Pons (tissue), 1 donor: Measurements from ENCODE around the gene KDM2A.
A peak's percentile ranks its signal among the peaks of the same experiment; 100 is the strongest.

Experiments
- DNase-seq: peaks from one replicate; pipeline ENCODE4 v3.0.0-alpha.2; 2016; ENCODE audit warnings: low spot score

Gene KDM2A

DNA sequence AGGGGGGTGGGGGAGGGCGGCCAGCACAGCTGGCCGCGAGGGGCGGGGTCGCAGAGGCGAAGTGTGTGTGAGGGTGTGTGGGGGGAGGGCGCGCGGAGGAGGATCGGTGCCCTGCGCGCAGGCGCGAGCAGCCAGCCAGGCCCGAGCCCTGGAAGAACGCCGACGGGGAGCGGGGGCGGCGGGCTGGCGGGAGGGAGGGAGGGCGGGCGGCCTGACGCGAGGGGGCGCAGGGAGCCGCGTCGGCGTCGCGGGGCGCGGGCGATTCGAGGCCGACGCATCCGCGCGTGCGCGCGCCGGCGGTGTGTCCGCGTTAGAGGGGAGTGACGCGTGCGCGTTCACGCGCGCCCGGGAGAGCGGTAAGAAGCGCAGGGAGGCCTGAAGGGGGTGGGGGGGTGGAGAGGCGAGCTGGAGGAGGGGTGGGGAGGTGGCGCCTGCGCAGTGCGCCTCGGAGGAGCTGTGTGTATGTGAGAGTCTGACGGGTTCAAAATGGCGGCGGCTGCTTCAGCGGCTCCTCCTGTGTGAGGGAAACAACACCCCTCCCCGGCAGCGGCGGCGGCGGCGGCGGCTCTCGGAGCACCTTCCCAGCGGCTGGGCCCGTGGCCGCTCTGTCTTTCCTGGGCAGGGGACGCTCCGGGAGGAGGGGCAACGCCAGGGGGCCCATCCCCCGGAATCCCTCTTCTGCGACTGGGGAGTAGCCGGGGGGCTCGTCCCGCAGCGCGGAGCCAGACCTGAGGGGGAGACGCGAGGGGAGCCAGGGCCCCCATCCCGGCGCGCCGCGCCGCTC is at the start of gene KDM2A:
Gene KDM2A (plus strand): TSS at position 463 of the 784 bp plus-strand sequence. CDS start 2,054 bp downstream, outside the sequence.
- peak; percentile 98 for DNase-seq

DNA sequence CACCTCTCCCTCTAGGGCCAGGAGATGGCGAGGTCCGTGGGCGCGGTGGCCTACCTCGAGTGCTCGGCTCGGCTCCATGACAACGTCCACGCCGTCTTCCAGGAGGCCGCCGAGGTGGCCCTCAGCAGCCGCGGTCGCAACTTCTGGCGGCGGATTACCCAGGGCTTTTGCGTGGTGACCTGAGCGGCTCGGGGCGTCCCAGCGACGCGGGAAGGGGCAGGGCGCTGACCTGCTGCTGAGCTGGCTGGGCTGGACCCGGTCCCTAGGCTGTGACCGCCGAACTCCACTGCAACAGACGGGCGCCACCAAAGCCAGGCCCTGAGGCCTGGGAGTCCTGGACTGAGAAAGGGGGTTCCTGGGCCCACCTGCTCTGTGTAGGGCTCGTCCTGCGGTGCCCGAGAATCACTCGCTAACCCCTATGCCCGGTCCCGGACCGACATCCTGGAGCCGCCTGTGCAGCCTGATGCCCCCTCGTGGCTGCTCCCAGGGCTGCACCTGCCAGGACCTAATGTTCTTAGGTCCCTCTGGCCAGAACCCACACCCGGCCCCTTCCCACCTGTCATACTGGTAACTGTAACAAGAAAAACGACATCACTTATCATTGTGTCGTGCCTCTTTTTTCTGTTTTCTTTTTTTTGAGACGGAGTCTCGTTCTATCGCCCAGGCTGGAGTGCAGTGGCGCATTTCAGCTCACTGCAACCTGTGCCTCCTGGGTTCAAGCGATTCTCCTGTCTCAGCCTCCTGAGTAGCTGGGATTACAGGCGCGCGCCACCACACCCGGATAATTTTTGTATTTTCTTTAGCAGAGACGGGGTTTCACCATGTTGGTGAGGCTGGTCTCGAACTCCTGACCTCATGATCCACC is 47.4 kb upstream of the KDM2A start:
- peak; percentile 42 for DNase-seq

DNA sequence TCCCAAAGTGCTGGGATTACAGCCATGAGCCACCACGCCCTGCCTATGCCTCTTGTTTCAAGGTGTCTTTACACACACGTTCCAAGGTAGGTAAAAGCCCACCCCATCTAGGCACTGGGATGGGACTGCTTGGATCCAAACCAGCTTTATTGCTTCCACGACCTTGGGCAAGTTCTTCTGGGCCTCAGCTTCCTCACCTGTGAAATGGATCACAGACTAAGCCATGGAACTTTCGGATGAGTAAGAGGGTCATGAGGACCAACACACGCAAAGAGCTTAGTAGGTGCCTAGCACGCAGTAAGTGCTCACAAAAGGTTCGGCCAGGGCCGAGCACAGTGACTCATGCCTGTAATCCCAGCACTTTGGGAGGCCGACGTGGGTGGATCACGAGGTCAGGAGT is 46.8 kb upstream of the KDM2A start:
- DNase-seq: no peak

DNA sequence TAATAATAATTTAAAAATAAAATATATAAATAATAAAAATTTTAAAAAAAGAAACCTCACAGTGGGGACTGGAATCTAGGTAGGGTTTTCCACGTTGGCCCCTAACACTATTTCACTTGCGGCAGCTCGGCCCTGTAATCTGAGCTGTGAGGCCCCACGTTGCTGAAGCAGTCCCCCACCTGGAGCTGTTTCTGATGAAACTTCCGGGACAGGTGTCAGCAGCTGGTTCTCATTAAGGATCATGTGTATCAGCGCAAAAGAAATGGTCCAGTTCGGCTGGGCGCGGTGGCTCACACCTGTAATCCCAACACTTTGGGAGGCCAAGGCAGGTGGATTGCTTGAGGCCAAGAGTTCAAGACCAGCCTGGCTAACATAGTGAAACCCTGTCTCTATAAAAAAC is 45.2 kb upstream of the KDM2A start:
- DNase-seq: no peak

DNA sequence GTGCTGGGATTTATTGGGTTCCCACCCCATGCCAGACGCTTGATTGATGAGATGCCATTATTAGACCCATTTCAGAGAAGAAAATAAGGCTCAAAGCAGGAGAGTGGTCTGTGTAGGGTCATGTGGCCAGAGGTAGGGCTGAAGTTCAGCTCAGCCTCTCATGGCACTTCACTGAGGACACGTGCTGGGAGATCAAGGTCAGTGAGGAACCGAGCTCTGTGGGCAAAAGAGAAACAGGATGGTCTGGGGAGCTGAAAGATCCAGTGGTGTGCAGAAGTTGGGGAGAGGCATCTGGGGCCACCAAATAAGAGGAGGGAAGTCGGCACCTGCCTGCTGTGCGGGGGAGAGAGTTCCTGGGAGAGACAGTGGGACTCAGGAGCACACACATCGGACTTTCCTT is 42.9 kb upstream of the KDM2A start:
- DNase-seq: no peak

DNA sequence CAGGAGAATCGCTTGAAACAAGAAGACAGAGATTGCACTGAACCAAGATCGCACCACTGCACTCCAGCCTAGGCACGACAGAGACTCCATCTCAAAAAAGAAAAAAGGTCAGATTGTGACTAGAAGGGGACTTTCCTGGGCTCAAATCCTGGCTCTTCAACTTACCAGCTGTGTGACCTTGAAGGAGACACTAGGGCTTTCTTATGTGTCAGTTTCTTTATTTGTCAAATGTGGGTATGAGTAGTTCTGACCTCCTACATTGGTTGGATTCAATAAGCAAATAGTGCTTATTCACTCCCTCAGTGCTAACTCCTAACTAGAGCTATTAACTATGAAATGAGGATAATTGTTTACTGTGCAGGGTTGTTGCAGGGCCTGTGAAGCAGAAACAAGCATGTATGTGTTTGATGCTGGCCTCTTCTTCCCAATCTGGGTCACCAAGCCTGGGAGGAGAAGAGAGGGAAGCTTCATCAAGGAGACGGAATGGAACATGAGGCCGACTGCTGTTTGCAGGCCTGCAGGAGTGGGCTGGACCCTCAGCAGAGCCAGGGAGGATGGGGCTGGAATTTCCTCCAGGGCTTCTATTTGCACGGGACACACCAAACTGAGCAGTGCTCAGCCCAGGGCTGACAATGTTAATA is 39.9 kb upstream of the KDM2A start:
- DNase-seq: no peak

DNA sequence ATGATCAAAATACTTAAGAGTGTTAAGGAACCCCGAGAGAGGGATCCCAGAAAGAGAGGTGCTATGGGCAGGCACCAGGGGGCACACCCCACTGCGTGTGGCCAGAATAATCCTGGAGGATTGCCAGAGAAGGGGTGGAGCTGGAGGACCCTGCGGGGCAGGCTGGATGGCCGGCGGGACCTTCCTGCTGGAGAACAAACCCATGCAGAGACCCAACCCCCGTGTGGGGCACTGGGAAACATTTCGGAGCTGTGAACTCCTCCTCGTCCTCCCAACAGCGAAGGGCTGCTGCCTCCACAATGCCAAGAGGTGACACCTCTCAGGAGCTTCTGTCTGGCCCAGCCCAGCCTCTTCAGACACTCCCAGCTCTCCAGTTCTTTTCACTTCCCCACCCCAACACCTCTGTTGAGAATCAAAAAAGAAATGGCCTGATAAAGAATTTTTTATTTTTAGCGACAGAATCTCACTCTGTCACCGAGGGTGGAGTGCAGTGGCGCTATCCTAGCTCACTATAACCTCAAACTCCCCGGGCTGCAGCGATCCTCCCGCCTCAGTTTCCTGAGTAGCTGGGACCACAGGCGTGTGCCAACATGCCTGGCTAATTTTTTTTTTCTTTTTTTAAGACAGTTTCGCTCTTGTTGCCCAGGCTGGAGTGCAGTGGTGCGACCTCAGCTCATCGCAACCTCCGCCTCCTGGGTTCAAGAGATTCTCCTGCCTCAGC is 36.8 kb upstream of the KDM2A start:
- DNase-seq: no peak

GRCh38 chr11:67083786-67084366 is 35.2 kb upstream of the KDM2A start:
- DNase-seq: no peak

GRCh38 chr11:67085617-67086016 is 33.4 kb upstream of the KDM2A start:
- no peak for DNase-seq

DNA sequence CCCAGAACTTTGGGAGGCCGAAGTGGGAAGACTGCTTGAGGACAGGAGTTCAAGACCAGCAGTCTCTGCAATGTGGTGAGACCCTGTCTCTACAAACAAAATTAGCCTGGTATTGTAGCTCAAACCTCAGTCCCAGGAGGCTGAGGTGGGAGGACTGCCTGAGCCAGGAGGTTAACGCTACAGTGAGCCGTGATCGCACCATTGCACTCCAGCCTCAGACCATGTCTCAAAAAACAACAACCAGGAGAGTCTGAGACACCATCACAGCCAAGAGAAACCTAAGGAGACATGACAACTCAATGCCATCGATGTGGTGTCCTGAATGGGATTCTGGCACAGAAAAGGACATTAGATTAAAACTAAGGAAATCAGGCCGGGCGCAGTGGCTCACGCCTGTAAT is 28.3 kb upstream of the KDM2A start:
- DNase-seq: no peak

DNA sequence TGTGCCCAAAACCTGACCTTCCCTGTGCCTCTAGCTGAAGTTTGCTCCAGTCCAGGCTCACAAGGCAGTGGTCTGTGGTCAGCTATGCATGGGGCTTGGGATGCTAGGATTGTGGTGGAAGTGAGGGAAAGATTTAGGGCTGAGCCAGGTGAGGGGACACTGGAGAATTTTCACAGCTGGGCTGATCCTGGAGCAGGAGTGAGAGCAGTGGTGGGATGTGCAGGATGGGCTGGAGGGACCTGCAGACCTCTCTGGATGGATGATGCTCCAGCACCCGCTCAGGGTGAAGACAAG is 23.9 kb upstream of the KDM2A start:
- no peak for DNase-seq

DNA sequence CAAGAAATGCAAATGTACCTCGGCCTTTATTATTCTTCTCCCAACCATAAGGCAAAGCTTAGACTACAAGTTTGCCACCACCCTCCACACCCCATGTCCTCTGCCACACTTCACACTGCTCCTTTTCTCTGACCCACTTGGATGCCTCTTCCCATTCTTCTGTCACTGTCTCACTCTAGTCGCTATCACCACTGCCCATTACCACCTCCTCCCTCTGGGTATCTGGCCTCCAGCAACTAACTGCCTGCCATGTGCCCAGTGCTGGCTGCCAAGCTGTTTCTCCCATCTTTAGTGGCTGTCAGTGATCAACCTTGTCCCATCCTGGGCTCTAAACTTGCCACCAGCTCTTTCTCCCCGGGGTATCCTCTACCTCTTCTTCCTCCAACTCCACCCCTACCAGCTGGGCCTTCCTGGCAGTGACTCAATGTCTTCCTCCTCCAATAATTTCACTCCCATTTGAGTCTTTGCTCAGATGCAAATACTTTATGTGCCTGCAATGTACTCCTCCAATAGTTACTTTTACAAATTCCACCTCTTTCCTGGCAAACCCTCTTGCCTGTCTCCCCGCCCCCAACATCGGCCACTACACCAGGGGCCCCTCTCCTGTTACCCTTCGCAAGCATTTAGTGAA is 20.1 kb upstream of the KDM2A start:
- DNase-seq: no peak

DNA sequence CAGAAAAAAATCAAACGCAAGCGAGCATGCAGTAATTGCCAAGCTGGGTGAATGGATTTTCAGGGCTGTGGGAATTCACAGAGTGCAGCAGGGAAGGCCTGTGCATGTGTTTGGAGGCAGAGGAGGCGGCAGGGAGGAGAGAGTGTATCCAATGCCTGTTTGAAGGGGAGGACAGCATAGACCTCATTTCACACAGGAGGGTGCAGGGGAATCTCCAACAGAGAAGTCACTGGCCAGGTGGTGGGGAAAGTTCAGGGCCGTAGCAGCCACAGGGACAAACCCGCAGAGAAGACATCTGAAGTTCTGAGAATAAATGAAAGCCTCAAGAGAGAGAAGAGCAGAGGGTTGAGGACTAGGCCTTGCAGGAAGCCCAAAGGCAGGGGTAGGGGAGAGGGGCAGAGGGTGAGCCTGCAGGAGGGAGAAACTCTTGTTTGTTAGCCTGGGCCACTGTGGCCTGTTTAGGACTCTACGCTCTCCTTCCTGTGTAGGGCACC is 19.2 kb upstream of the KDM2A start:
- DNase-seq: no peak

GRCh38 chr11:67102664-67103063 is 16.4 kb upstream of the KDM2A start:
- no peak for DNase-seq

DNA sequence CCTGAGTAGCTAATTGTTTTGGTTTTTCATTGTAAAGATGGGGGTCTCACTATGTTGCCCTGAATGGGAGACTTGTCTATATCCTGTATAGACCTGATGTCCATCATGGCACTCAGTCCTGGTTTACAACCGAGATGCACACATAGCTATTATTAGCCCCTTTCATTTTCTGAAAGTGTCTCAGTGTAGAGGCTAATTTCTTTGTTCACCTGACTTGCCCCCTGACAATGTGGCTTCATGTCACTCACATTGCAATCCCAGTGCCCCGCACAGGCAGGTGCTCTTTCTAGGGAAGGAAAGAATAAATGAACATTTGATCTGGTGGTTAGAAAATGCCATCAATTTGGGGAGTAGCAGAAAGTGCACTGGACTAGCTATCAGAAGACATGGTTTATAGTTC is 13.1 kb upstream of the KDM2A start:
- no peak for DNase-seq

DNA sequence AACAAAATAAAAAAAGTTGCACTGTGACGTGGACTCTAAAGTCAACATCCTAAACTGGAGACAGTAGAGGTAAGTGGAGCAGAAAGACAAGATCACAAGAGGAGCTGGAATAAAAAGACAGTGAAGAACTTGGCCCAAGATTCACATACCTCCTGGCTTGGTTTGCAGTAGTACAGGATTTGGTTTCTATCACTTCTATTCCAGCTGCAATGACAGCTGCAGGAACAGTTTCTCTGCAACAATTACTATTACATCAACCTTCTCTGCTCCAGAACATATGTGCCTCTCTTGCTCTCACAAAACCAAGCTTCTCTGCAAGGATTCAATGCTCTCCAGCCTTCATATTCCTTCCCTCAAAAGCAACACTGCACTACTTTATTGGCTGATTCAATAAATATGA is 7.8 kb upstream of the KDM2A start:
- DNase-seq: no peak

DNA sequence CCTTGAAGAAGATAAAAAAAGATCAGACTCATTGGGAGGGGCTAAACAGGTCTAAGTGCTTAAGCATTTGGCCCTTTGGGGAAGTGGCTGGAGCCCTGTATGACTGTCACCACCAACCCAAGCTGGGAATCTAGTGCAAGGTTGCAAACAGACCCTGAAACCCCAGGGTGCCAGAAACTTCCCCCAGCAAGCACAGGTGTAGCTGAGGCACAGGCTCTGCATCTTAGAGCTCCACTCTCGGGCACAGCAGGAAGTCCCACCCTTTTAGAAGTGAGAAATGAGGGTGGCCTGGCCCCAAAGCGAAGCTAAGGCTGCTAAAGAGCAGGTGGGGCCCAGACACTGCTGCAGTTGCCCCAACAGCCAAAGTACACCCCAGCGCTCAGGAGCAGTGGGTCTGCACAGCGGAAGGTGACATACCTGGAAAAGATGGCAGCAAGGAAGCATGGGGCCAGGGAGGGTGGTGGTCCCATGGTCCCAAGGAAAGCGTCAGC is 5.8 kb upstream of the KDM2A start:
- DNase-seq: no peak

GRCh38 chr11:67114275-67114896 is 4.7 kb upstream of the KDM2A start:
- DNase-seq: no peak

DNA sequence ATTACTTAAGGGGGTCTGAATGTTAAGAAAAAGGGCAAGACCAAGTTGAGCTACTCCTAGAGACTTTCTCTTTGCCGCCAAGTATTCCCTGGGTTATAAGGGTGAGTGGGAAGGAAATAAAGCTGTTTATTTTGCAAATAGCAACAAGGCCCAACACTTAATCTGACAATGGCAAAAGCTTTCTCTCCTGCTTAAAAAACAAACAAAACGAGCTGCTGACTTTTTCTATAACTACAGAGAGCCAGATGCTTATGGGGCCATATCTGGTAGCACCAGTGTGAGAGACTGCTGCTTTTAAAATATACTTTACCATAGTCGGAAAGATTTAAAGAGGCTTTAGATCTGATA is 2.3 kb upstream of the KDM2A start:
- DNase-seq: no peak

- DNase-seq: no peak
Observed at GRCh38 chr11:67117176-67117575, 1.9 kb upstream of the KDM2A start.

DNA sequence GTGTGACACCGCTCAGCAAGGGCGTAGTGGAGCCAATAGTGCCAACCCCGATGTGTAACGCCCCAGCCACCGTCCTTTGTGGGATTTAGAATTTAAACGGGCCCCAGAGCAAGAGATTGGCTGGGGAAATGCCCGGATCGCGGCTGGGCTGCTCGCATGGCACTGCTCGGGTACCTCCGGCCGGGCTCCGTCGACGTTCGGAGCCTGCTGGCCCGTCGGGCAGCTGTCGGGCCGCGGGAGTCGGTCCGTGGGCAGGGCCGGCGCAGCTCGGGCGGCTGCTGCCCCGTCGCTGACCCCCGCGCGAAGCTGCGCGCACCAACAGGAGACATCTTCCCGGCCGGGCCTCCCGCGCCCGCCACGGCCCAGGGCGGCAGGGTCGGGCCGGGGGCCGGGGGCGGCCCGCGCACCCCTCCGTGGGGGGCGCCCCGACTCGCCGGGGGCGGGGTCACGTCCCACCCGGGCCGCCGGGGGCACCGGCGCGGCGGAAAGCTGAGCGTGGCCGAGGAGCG is 1.3 kb upstream of the KDM2A start:
- DNase-seq: no peak
